HepG2 (cell line): ENCODE data around the gene ZWILCH. TPM values are rescaled to one million over a fixed set of nuclear protein-coding genes. Genes with fewer than 3 reads are reported as not detected.
A peak's percentile ranks its signal among the peaks of the same experiment; 100 is the strongest.

Experiments used
- ARID5B ChIP-seq: IDR thresholded peaks from 2 replicates; pipeline ENCODE4 v1.4.0; 2020; ENCODE audit warnings: mild to moderate bottlenecking, missing genetic modification reagents
- ARNT ChIP-seq: fragments of 450-650 bp; IDR thresholded peaks from 2 replicates; pipeline ENCODE4 v1.6.1; 2017
- BRD4 ChIP-seq: sonication (generic); formaldehyde crosslinking; IDR thresholded peaks from 2 replicates; pipeline ENCODE4 v1.4.0; 2020; ENCODE audit warnings: missing genetic modification reagents
- FOXO4 ChIP-seq: sonication (generic); formaldehyde crosslinking; conservative IDR thresholded peaks from 2 replicates; pipeline ENCODE4 v1.8.1; 2023; ENCODE audit warnings: missing genetic modification reagents
- GATAD2A ChIP-seq: IDR thresholded peaks from 2 replicates; pipeline ENCODE4 v1.6.1; 2016
- HIVEP1 ChIP-seq: sonication (generic); formaldehyde crosslinking; IDR thresholded peaks from 2 replicates; pipeline ENCODE4 v1.4.0; 2020; ENCODE audit warnings: mild to moderate bottlenecking, missing genetic modification reagents
- HNRNPH1 ChIP-seq: fragments of 200-400 bp; formaldehyde crosslinking; optimal IDR thresholded peaks from 2 replicates; pipeline ENCODE3; 2017; ENCODE audit warnings: mild to moderate bottlenecking, low read depth, low read length
- HNRNPLL ChIP-seq: fragments of 200-400 bp; formaldehyde crosslinking; IDR thresholded peaks from 2 replicates; pipeline ENCODE4 v1.6.1; 2017; ENCODE audit warnings: mild to moderate bottlenecking, low read depth, low read length; ENCODE audit not compliant: poor library complexity, severe bottlenecking
- MBD4 ChIP-seq: IDR thresholded peaks from 2 replicates; pipeline ENCODE4 v1.6.1; 2012; ENCODE audit warnings: low read length, inconsistent platforms, borderline replicate concordance
- MXI1 ChIP-seq: IDR thresholded peaks from 3 replicates; pipeline ENCODE4 v1.6.1; 2012; ENCODE audit warnings: low read depth, low read length, inconsistent platforms, borderline replicate concordance
- NFYC ChIP-seq: IDR thresholded peaks from 2 replicates; pipeline ENCODE4 v1.6.1; 2016; ENCODE audit warnings: missing genetic modification reagents, missing compliant biosample characterization
- XRCC5 ChIP-seq: fragments of 200-400 bp; formaldehyde crosslinking; optimal IDR thresholded peaks from 2 replicates; pipeline ENCODE3; 2017; ENCODE audit warnings: mild to moderate bottlenecking, low read length
- ZFAT ChIP-seq: sonication (generic); formaldehyde crosslinking; conservative IDR thresholded peaks from 2 replicates; pipeline ENCODE4 v1.8.1; 2023; ENCODE audit warnings: missing genetic modification reagents, inconsistent platforms
- ZIK1 ChIP-seq: sonication (generic); formaldehyde crosslinking; IDR thresholded peaks from 2 replicates; pipeline ENCODE4 v1.5.0; 2020; ENCODE audit warnings: mild to moderate bottlenecking, low read depth, missing genetic modification reagents, borderline replicate concordance
- ZNF263 ChIP-seq: sonication (generic); formaldehyde crosslinking; IDR thresholded peaks from 2 replicates; pipeline ENCODE4 v1.4.0; 2020; ENCODE audit warnings: missing genetic modification reagents
- ZNF3 ChIP-seq: IDR thresholded peaks from 2 replicates; pipeline ENCODE4 v1.7.0; 2017; ENCODE audit warnings: inconsistent platforms
- ZNF329 ChIP-seq: sonication (generic); formaldehyde crosslinking; IDR thresholded peaks from 2 replicates; pipeline ENCODE4 v1.9.0; 2021; ENCODE audit warnings: low read depth, mild to moderate bottlenecking, missing genetic modification reagents
- ZNF33B ChIP-seq: sonication (generic); formaldehyde crosslinking; IDR thresholded peaks from 2 replicates; pipeline ENCODE4 v1.5.1; 2020; ENCODE audit warnings: mild to moderate bottlenecking, missing genetic modification reagents
- ZNF414 ChIP-seq: sonication (generic); formaldehyde crosslinking; IDR thresholded peaks from 2 replicates; pipeline ENCODE4 v1.5.0; 2020; ENCODE audit warnings: missing genetic modification reagents
- ZNF549 ChIP-seq: sonication (generic); formaldehyde crosslinking; IDR thresholded peaks from 2 replicates; pipeline ENCODE4 v1.5.0; 2020; ENCODE audit warnings: missing genetic modification reagents
- ZNF550 ChIP-seq: sonication (generic); formaldehyde crosslinking; IDR thresholded peaks from 2 replicates; pipeline ENCODE4 v1.4.0; 2020; ENCODE audit warnings: mild to moderate bottlenecking, missing genetic modification reagents, borderline replicate concordance
- ZNF777 ChIP-seq: sonication (generic); formaldehyde crosslinking; IDR thresholded peaks from 2 replicates; pipeline ENCODE4 v1.4.0; 2020; ENCODE audit warnings: missing genetic modification reagents
- ZNF879 ChIP-seq: sonication (generic); formaldehyde crosslinking; IDR thresholded peaks from 2 replicates; pipeline ENCODE4 v1.8.1; 2023; ENCODE audit warnings: missing genetic modification reagents
- polyA plus RNA-seq, 8 experiments: library from polyadenylated mRNA; depleted of rRNA in 3 of 8; stranded (reverse) in 7 of 8; unstranded in 1 of 8; fragments of >200 nt; fragmentation: Illumina TruSeq in 4 of 8; extraction: Trizol in 4 of 8; gene quantifications; 2 replicates each; pipeline versions ENCODE4 v1.2.1 to v1.2.3, GENCODE V29; 2011 to 2016; ENCODE audit warnings: low read depth in 4 of 8, missing spikeins in 1 of 8, mixed read lengths in 1 of 8; ENCODE audit not compliant: insufficient read depth in 1 of 8
- total RNA-seq, 5 experiments: library from RNA; depleted of rRNA; stranded (reverse); fragments of >200 nt; fragmentation: Illumina TruSeq; extraction: Trizol; gene quantifications; 2 replicates each; pipeline ENCODE4 v1.2.3, GENCODE V29; 2016; ENCODE audit warnings: low read depth in 1 of 5

The ZWILCH gene
- total and polyA plus RNA-seq, 2 of the 13 experiments (the other 11 are each of a cell fraction or from before 2014, with no cell fraction given): 9.5 to 27.8 TPM

GRCh38 chr15:66566963-66567531 lies 61.9 kb downstream of the ZWILCH start (continued):
- TF ChIP-seq ARID5B (CRISPR knock-in tag) (peak; percentile 34; the same call in 1 of the 2 replicates), ZNF33B (CRISPR knock-in tag) (no peak), ZNF777 (peak; percentile 56), HNRNPH1 (no peak), GATAD2A (CRISPR knock-in tag) (peak; percentile 46; the same call in 1 of the 2 replicates), FOXO4 (CRISPR knock-in tag) (no peak), MXI1 (no peak), NFYC (CRISPR knock-in tag) (no peak), ZNF879 (CRISPR knock-in tag) (no peak), ZNF549 (CRISPR knock-in tag) (no peak), ZIK1 (CRISPR knock-in tag) (no peak), HNRNPLL (no peak), ARNT (no peak), ZNF550 (CRISPR knock-in tag) (no peak), HIVEP1 (CRISPR knock-in tag) (no peak), ZFAT (no peak), ZNF263 (0 out of 2 replicates have a peak, but pooled peaks have one; percentile 23), ZNF414 (CRISPR knock-in tag) (0 out of 2 replicates have a peak, but pooled peaks have one; percentile 40), XRCC5 (peak; percentile 48), MBD4 (no peak), ZNF329 (CRISPR knock-in tag) (no peak), ZNF3 (peak; percentile 96), BRD4 (CRISPR knock-in tag) (no peak)
